CD4-positive, alpha-beta memory T cell (primary cell): ENCODE data around the gene EPG5. TPM values are rescaled to one million over a fixed set of nuclear protein-coding genes. Genes with fewer than 3 reads are reported as not detected.
A peak's percentile ranks its signal among the peaks of the same experiment; 100 is the strongest.

Experiments
- CTCF ChIA-PET: fragments of 350-600 bp; sonication (Branson Sonifier 250); formaldehyde crosslinking; loops from one replicate; lab custom pipeline; 2021; ENCODE audit warnings: inconsistent platforms; ENCODE audit not compliant: partially characterized antibody; lab: Charles Lee
- POLR2A ChIA-PET: fragments of 350-600 bp; sonication (Branson Sonifier 250); formaldehyde crosslinking; loops from one replicate; lab custom pipeline; 2021; ENCODE audit not compliant: partially characterized antibody; lab: Charles Lee
- DNase-seq, 5 donors: peaks; one replicate each; pipeline versions ENCODE4 v3.0.0 to v3.0.0-alpha.2; 2020 to 2022; ENCODE audit warnings: mixed read lengths in 1 of 5
- H3K27ac ChIP-seq: one replicate; pipeline ENCODE4 v1.7.0; 2013; ENCODE audit warnings: low read depth, low read length
- H3K27me3 ChIP-seq: 2 replicates; pipeline ENCODE4 v1.7.0; 2013; ENCODE audit warnings: mild to moderate bottlenecking, low read length, moderate library complexity; ENCODE audit not compliant: insufficient read depth
- H3K36me3 ChIP-seq: 2 replicates; pipeline ENCODE4 v1.7.0; 2013; ENCODE audit warnings: mild to moderate bottlenecking, low read length, moderate library complexity; ENCODE audit not compliant: insufficient read depth
- H3K4me1 ChIP-seq: 2 replicates; pipeline ENCODE4 v1.7.0; 2013; ENCODE audit warnings: mild to moderate bottlenecking, low read length, moderate library complexity; ENCODE audit not compliant: insufficient read depth
- H3K4me3 ChIP-seq, 2 donors: one replicate each; pipeline ENCODE4 v1.7.0; 2013; ENCODE audit warnings: low read length in 2 of 2, mild to moderate bottlenecking in 1 of 2
- H3K9me3 ChIP-seq, 2 donors: one replicate each; pipeline ENCODE4 v1.7.0; 2013; ENCODE audit warnings: low read length in 2 of 2, control low read depth in 1 of 2; ENCODE audit not compliant: control insufficient read depth in 1 of 2
- H3K27ac Mint-ChIP-seq, 7 donors: one replicate each; pipeline ENCODE4 v1.8.0; 2020 to 2021; ENCODE audit warnings: mixed read lengths in 7 of 7, mild to moderate bottlenecking in 6 of 7, inconsistent platforms in 3 of 7, moderate library complexity in 3 of 7
- H3K27me3 Mint-ChIP-seq, 2 donors: one replicate each; pipeline ENCODE4 v1.8.0; 2020 to 2021; ENCODE audit warnings: mixed read lengths in 2 of 2
- H3K36me3 Mint-ChIP-seq, 2 donors: one replicate each; pipeline ENCODE4 v1.8.0; 2020 to 2021; ENCODE audit warnings: mixed read lengths in 2 of 2, inconsistent platforms in 1 of 2, mild to moderate bottlenecking in 1 of 2
- H3K4me1 Mint-ChIP-seq, 4 donors: one replicate each; pipeline ENCODE4 v1.8.0; 2020 to 2021; ENCODE audit warnings: mixed read lengths in 4 of 4, mild to moderate bottlenecking in 1 of 4
- H3K4me3 Mint-ChIP-seq, 8 donors: one replicate each; pipeline ENCODE4 v1.8.0; 2020 to 2021; ENCODE audit warnings: mixed read lengths in 8 of 8, mild to moderate bottlenecking in 7 of 8, moderate library complexity in 6 of 8, inconsistent platforms in 3 of 8
- H3K9me3 Mint-ChIP-seq, 8 donors: one replicate each; pipeline ENCODE4 v1.8.0; 2020 to 2021; ENCODE audit warnings: mixed read lengths in 8 of 8, mild to moderate bottlenecking in 5 of 8, inconsistent platforms in 3 of 8, moderate library complexity in 1 of 8
- intact Hi-C: fragments of 100-400 bp; cut with micrococcal nuclease; formaldehyde crosslinking; loops from one replicate; pipeline ENCODE4 v1.15.1; 2023
- polyA plus RNA-seq, 2 donors: library from polyadenylated mRNA; unstranded; fragments of 300-500 nt; fragmentation: Illumina TruSeq; gene quantifications; one replicate each; pipeline ENCODE4 v1.2.3, GENCODE V29; 2021
- total RNA-seq, 2 experiments: library from RNA; stranded (reverse); gene quantifications; one replicate each; pipeline ENCODE4 v1.2.3, GENCODE V29; 2021

The EPG5 gene, protein sequence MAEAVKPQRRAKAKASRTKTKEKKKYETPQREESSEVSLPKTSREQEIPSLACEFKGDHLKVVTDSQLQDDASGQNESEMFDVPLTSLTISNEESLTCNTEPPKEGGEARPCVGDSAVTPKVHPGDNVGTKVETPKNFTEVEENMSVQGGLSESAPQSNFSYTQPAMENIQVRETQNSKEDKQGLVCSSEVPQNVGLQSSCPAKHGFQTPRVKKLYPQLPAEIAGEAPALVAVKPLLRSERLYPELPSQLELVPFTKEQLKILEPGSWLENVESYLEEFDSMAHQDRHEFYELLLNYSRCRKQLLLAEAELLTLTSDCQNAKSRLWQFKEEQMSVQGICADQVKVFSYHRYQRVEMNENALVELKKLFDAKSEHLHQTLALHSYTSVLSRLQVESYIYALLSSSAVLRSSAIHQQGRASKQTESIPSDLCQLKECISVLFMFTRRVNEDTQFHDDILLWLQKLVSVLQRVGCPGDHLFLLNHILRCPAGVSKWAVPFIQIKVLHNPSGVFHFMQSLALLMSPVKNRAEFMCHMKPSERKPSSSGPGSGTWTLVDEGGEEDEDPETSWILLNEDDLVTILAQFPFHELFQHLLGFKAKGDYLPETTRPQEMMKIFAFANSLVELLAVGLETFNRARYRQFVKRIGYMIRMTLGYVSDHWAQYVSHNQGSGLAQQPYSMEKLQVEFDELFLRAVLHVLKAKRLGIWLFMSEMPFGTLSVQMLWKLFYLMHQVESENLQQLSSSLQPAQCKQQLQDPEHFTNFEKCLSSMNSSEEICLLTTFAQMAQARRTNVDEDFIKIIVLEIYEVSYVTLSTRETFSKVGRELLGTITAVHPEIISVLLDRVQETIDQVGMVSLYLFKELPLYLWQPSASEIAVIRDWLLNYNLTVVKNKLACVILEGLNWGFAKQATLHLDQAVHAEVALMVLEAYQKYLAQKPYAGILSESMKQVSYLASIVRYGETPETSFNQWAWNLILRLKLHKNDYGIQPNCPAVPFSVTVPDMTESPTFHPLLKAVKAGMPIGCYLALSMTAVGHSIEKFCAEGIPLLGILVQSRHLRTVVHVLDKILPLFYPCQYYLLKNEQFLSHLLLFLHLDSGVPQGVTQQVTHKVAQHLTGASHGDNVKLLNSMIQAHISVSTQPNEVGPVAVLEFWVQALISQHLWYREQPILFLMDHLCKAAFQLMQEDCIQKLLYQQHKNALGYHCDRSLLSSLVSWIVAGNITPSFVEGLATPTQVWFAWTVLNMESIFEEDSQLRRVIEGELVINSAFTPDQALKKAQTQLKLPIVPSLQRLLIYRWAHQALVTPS (N-terminal part only)
- total RNA-seq, result 10 to 100 TPM; 64.3 to 69.0 TPM
- 1 to 10 TPM; 4.1 to 5.7 TPM for polyA plus RNA-seq

DNA sequence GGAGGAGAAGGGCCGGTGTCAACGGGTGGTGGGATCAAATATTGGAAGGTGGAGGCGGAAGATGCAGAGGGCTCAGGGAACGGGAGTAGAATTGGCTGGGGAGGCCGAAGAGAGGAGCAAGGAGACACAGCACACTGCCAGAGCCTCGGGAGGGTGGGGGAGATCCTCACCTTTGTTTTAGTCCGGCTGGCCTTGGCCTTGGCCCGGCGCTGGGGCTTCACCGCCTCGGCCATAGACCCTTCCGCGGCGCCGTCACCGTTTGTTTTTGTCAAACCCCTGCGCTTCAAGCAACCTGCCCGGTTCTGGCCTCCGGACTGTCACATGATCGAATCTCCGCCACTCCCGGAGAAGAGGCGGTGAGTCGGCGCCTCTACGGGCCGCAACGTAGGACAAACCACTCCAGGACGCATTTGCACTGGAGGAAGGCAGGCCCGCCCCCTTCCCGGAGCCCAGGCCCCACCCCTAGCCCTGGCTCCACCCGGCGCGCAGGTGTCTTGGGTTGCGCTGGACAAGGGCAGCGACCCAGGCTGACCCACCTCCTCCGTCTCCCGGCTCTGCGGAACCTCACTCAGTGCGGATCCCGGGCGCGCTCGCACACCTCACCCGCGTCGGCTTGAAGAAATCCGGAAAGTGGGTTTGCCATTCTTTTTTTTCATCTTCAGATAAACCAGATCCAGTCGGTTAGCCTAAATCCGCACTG is at the start of gene EPG5:
Gene EPG5 (minus strand): TSS at position 323 of the 700 bp plus-strand sequence. CDS start 90 bp downstream, at position 233.
- POLR2A ChIA-PET, result no interaction called here
- H3K27ac ChIP-seq, result peak within 1 kb of the TSS; percentile 72
- CTCF ChIA-PET, result interaction anchor here (1.0 kb wide), 1 partner anchor 107 kb away, joined by 3 read pairs; no protein-coding TSS in a partner anchor
- H3K4me3 Mint-ChIP-seq, result peak within 1 kb of the TSS; percentile 95 to 100 (median 98)
- peaks cover 48% of the 10 kb centered on the region for H3K4me1 ChIP-seq
- no peaks in the 10 kb centered on the region for H3K9me3 ChIP-seq
- no peaks in the 10 kb centered on the region for H3K27me3 ChIP-seq
- peak within 1 kb of the TSS; percentile 89 to 94 for H3K4me3 ChIP-seq
- H3K36me3 Mint-ChIP-seq, result peaks cover 4 to 18% of the 10 kb centered on the region in 2 donors
- H3K9me3 Mint-ChIP-seq, result no peaks in the 10 kb centered on the region
- DNase-seq, result peak; percentile 89 to 94 (median 91)
- H3K4me1 Mint-ChIP-seq, result peaks cover 31 to 55% (median 42%) of the 10 kb centered on the region in 4 donors
- H3K36me3 ChIP-seq, result no peaks in the 10 kb centered on the region
- intact Hi-C loops, result loop anchor here (1.0 to 5.0 kb wide), 3 partner anchors 45 to 280 kb away; partner anchors contain the start of gene PSTPIP2
- peak within 1 kb of the TSS; percentile 89 to 98 (median 97) for H3K27ac Mint-ChIP-seq
- no peaks in the 10 kb centered on the region for H3K27me3 Mint-ChIP-seq

DNA sequence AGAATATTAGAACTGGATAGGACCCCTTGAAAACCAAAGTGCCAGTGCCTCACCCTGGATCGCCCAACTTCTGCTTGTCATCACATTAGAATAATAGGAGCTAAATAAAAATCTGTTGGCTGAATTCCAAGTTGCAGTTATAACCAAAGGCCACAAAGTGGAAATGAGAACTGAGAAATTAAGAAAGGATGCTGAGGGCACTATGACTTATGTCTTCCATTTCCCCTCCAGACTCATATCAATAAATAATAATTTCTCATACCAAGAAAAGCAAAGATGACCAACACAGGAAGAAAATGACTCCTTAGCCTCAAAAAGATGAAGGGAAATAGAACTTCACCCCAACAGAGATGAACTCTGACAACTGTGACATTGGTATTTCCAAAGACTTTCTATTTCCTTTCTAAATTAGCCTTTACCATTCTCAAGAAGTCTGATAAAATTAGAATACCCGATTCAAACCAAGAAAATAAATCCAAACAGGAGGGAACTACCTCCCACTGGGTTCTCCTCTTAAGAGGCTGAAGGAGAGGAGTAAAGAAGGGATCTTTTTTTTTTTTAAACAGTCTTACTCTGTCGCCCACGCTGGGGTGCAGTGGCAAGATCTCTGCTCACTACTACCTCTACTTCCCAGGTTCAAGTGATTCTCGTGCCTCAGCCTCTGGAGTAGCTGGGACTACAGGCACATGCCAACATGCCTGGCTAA is 46.5 kb upstream of the EPG5 start:
- Histone ChIP-seq H3K4me3 (no peak overlapping the region), H3K36me3 (peaks cover 7% of the 10 kb centered on the region), H3K4me1 (peaks cover 6% of the 10 kb centered on the region), H3K9me3 (no peaks in the 10 kb centered on the region), H3K27ac (no peak overlapping the region), H3K27me3 (no peaks in the 10 kb centered on the region)
- H3K4me1 Mint-ChIP-seq, result peaks cover 4 to 6% (median 4%) of the 10 kb centered on the region in 4 donors
- CTCF ChIA-PET, result interaction anchor here (1.1 to 1.3 kb wide), 3 partner anchors 21 to 60 kb away, joined by 3 to 4 read pairs (median 4); partner anchors contain the start of gene PSTPIP2
- H3K4me3 Mint-ChIP-seq, result no peak overlapping the region
- intact Hi-C loops, result no loop called here
- POLR2A ChIA-PET, result no interaction called here
- H3K36me3 Mint-ChIP-seq, result peaks cover 23 to 37% of the 10 kb centered on the region in 2 donors
- DNase-seq, result no peak
- no peaks in the 10 kb centered on the region for H3K27me3 Mint-ChIP-seq
- no peaks in the 10 kb centered on the region for H3K9me3 Mint-ChIP-seq
- H3K27ac Mint-ChIP-seq, result peak overlapping the region in 1 of 7 donors; percentile 52

DNA sequence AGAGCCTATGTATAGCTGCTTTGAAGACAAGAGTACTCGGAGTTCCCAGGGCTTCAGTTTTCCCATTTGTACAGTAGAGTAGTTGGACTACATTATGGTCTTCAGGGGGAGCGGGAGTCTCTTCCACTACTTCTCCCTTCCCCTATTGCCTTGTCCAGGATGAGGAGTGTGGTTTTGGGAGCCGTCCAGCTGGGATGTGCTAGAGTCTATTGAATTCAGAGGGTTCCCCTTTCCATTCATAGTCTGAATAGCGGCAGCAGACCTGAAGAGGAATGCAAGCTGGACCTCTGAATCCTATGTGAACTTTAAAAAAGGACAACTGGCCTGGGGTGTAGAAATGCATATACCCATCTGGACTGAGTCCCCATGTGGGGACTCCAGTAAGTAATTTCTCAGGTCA is 43.5 kb upstream of the EPG5 start:
- peaks cover 6% of the 10 kb centered on the region for H3K4me1 ChIP-seq
- no peaks in the 10 kb centered on the region for H3K27me3 Mint-ChIP-seq
- no peak overlapping the region for H3K4me3 ChIP-seq
- H3K4me3 Mint-ChIP-seq, result no peak overlapping the region
- intact Hi-C loops, result no loop called here
- no peaks in the 10 kb centered on the region for H3K27me3 ChIP-seq
- no peak for DNase-seq
- H3K27ac ChIP-seq, result no peak overlapping the region
- no peak overlapping the region for H3K27ac Mint-ChIP-seq
- no peaks in the 10 kb centered on the region for H3K9me3 ChIP-seq
- peaks cover 4 to 6% (median 4%) of the 10 kb centered on the region in 4 donors for H3K4me1 Mint-ChIP-seq
- peaks cover 11% of the 10 kb centered on the region for H3K36me3 ChIP-seq
- ChIA-PET CTCF (interaction anchor here (0.8 to 1.4 kb wide), 2 partner anchors 63 to 110 kb away, joined by 3 to 4 read pairs; no protein-coding TSS in a partner anchor), POLR2A (no interaction called here)
- H3K9me3 Mint-ChIP-seq, result no peaks in the 10 kb centered on the region
- H3K36me3 Mint-ChIP-seq, result peaks cover 28 to 37% of the 10 kb centered on the region in 2 donors

DNA sequence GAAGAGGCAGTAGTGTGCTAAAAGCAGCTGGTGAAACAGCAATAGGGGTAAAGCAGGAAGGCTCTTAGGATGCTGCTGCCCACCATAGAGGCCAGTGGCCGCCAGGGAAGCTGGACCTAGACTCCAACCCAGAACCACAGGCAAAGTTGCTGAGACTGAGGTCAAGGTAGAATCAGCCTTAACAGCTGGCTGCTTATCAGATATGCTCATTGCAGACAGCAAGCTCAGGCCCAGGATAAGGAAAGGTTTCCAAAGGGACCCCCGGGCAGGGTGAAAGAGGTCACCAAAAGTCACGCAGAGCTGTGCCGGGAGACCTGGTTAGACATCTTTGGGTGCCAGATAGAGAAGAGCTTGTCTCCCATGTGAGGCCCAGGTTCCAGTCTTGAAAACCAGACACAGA is 42.9 kb upstream of the EPG5 start:
- ChIA-PET POLR2A (interaction anchor here (1.0 kb wide), 1 partner anchor 323 kb away, joined by 4 read pairs; no protein-coding TSS in a partner anchor), CTCF (interaction anchor here (0.7 to 1.4 kb wide), 3 partner anchors 10 to 109 kb away, joined by 3 to 4 read pairs (median 3); no protein-coding TSS in a partner anchor)
- DNase-seq, result no peak
- H3K9me3 ChIP-seq, result no peaks in the 10 kb centered on the region
- H3K27me3 ChIP-seq, result no peaks in the 10 kb centered on the region
- no peak overlapping the region for H3K27ac Mint-ChIP-seq
- H3K27me3 Mint-ChIP-seq, result no peaks in the 10 kb centered on the region
- H3K27ac ChIP-seq, result no peak overlapping the region
- H3K4me3 Mint-ChIP-seq, result no peak overlapping the region
- H3K36me3 ChIP-seq, result peaks cover 11% of the 10 kb centered on the region
- intact Hi-C loops, result no loop called here
- H3K36me3 Mint-ChIP-seq, result peaks cover 26 to 35% of the 10 kb centered on the region in 2 donors
- H3K4me3 ChIP-seq, result no peak overlapping the region
- no peaks in the 10 kb centered on the region for H3K9me3 Mint-ChIP-seq
- peaks cover 4 to 6% (median 4%) of the 10 kb centered on the region in 4 donors for H3K4me1 Mint-ChIP-seq
- H3K4me1 ChIP-seq, result peaks cover 6% of the 10 kb centered on the region

DNA sequence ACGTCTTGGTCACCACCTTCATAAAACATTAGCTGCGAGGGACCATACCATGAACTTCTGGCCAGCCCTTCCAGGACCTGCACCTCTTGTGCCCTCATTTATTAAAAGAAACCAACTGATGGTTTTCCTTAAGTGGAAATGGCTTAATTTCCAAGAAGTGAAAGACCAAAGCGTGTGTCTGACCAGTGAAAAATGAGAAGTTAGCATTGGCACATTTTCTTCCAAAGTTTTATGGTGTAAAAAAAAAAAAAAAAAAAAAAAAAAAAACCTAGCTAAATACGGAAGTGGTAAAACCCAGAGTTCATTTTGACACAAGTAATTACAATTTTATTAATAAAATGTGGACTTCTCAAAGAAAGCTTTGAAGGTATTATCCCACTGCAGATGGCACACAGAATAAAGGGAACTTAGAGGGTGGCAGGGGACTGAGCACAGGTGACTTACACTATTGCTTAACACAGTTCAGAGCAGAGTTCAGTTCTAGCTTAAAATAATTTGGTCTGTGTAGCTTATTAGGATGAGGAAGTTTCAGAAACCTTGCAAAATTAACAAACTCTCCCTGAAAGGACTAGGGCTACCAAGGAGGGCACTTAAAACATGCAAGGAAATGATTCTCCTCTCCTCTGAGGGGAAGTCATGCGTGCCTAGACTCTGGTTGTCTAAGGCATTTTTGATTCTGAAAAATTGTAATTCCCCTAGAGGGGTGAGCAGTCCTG is 42.2 kb upstream of the EPG5 start:
- H3K27ac ChIP-seq, result no peak overlapping the region
- no peaks in the 10 kb centered on the region for H3K27me3 ChIP-seq
- Mint-ChIP-seq H3K36me3 (peaks cover 27 to 36% of the 10 kb centered on the region in 2 donors), H3K9me3 (no peaks in the 10 kb centered on the region), H3K27me3 (no peaks in the 10 kb centered on the region), H3K4me3 (no peak overlapping the region), H3K4me1 (peaks cover 0 to 6% (median 4%) of the 10 kb centered on the region in 4 donors), H3K27ac (no peak overlapping the region)
- no peaks in the 10 kb centered on the region for H3K9me3 ChIP-seq
- H3K4me3 ChIP-seq, result no peak overlapping the region
- H3K4me1 ChIP-seq, result peaks cover 6% of the 10 kb centered on the region
- ChIA-PET POLR2A (interaction anchor here (1.0 kb wide), 1 partner anchor 322 kb away, joined by 4 read pairs; no protein-coding TSS in a partner anchor), CTCF (interaction anchor here (0.7 to 1.4 kb wide), 3 partner anchors 9 to 65 kb away, joined by 3 to 4 read pairs (median 3); no protein-coding TSS in a partner anchor)
- H3K36me3 ChIP-seq, result peaks cover 11% of the 10 kb centered on the region
- no peak for DNase-seq
- intact Hi-C loops, result no loop called here
